ENCODE data around the gene XYLT1.

- TF ChIP-seq TCF12 (IDR thresholded peaks at IDR 0.05) (no peak), REST (IDR thresholded peaks at IDR 0.05; ENCODE audit: low read depth, low read length) (no peak), CTCF (IDR thresholded peaks at IDR 0.05) (no peak), YY1 (IDR thresholded peaks at IDR 0.05; ENCODE audit: low read depth) (no peak), USF2 (IDR thresholded peaks at IDR 0.05; ENCODE audit: borderline replicate concordance, low read depth, low read length) (no peak), PBX3 (IDR thresholded peaks at IDR 0.05) (no peak), SIN3A (IDR thresholded peaks at IDR 0.05; ENCODE audit: borderline replicate concordance, low read depth, low read length) (no peak), RFX5 (IDR thresholded peaks at IDR 0.05; ENCODE audit: low read length) (no peak), POLR2AphosphoS5 (IDR thresholded peaks at IDR 0.05; ENCODE audit: low read depth, low read length) (no peak), SMC3 (IDR thresholded peaks at IDR 0.05; ENCODE audit: low read depth, low read length) (no peak), NRF1 (IDR thresholded peaks at IDR 0.05; ENCODE audit: low read depth, low read length) (no peak), TAF1 (IDR thresholded peaks at IDR 0.05; ENCODE audit: borderline replicate concordance, low read depth, low read length) (no peak)
These were observed 57.3 kb downstream of the XYLT1 start for GRCh38 chr16:17413508-17413907.

All from SK-N-SH (cell line).